IMR-90 (cell line): Measurements from ENCODE around the gene HYOU1. TPM values are rescaled to one million over a fixed set of nuclear protein-coding genes. Genes with fewer than 3 reads are reported as not detected.

ENCODE experiments used
- ATAC-seq: fragments of 200-7000 bp; cut with Tn5 transposase; 2 replicates; pipeline ENCODE4 v1.9.1; 2020; ENCODE audit warnings: low read depth, mild to moderate bottlenecking, moderate library complexity
- BruUV-seq: library from RNA; stranded (reverse); fragments of 400-500 nt; replicated peaks from 2 replicates; lab custom pipeline; 2021; lab: Mats Ljungman, UMichigan
- CTCF ChIA-PET: fragments of 300-600 bp; formaldehyde crosslinking; extraction: SDS; loops from one replicate; lab custom pipeline; 2021; ENCODE audit warnings: antibody characterized with exemption; lab: Yijun Ruan, JAX
- POLR2A ChIA-PET: fragments of 300-600 bp; sonication (Branson Sonifier 250); formaldehyde crosslinking; loops from one replicate; lab custom pipeline; 2022; ENCODE audit warnings: antibody characterized with exemption; ENCODE audit not compliant: unreplicated experiment; lab: Charles Lee
- DNase-seq: peaks from one replicate; pipeline ENCODE4 v3.0.0; 2013
- H2AFZ ChIP-seq: replicated peaks from 2 replicates; pipeline ENCODE3; 2013; ENCODE audit warnings: low read length, mild to moderate bottlenecking; ENCODE audit not compliant: poor library complexity
- H2AK5ac ChIP-seq: 2 replicates; pipeline ENCODE4 v1.6.1; 2013; ENCODE audit warnings: low read depth, low read length, inconsistent platforms
- H2AK9ac ChIP-seq: replicated peaks from 2 replicates; pipeline ENCODE3; 2013; ENCODE audit warnings: mild to moderate bottlenecking, low read depth, low read length, moderate library complexity; ENCODE audit not compliant: poor library complexity
- H2BK120ac ChIP-seq: 2 replicates; pipeline ENCODE4 v1.6.1; 2013; ENCODE audit warnings: low read depth, low read length, inconsistent platforms
- H2BK15ac ChIP-seq: 3 replicates; pipeline ENCODE4 v1.6.1; 2013; ENCODE audit warnings: low read depth, low read length, inconsistent platforms
- H2BK20ac ChIP-seq: 2 replicates; pipeline ENCODE4 v1.6.1; 2013; ENCODE audit warnings: low read depth, mild to moderate bottlenecking, inconsistent platforms, low read length, moderate library complexity
- H2BK5ac ChIP-seq: 2 replicates; pipeline ENCODE4 v1.6.1; 2013; ENCODE audit warnings: mild to moderate bottlenecking, low read depth, low read length, inconsistent platforms; ENCODE audit not compliant: poor library complexity, severe bottlenecking
- H3K14ac ChIP-seq: replicated peaks from 2 replicates; pipeline ENCODE4 v1.6.1; 2013; ENCODE audit warnings: low read depth, low read length, inconsistent platforms
- H3K18ac ChIP-seq: 2 replicates; pipeline ENCODE4 v1.6.1; 2013; ENCODE audit warnings: low read depth, low read length, control low read depth
- H3K23ac ChIP-seq: 2 replicates; pipeline ENCODE4 v1.6.1; 2013; ENCODE audit warnings: low read depth, low read length, inconsistent platforms
- H3K27ac ChIP-seq: 2 replicates; pipeline ENCODE4 v1.5.1; 2013; ENCODE audit warnings: mild to moderate bottlenecking, control low read depth, low read length; ENCODE audit not compliant: insufficient read depth
- H3K27me3 ChIP-seq: 2 replicates; pipeline ENCODE4 v1.6.1; 2013; ENCODE audit warnings: low read length; ENCODE audit not compliant: control insufficient read depth, insufficient read depth
- H3K36me3 ChIP-seq: 2 replicates; pipeline ENCODE4 v1.6.1; 2013; ENCODE audit warnings: low read length, mixed read lengths; ENCODE audit not compliant: control insufficient read depth, insufficient read depth
- H3K4ac ChIP-seq: 2 replicates; pipeline ENCODE4 v1.6.1; 2013; ENCODE audit warnings: low read depth, low read length, inconsistent platforms
- H3K4me1 ChIP-seq: 2 replicates; pipeline ENCODE4 v1.6.1; 2013; ENCODE audit warnings: low read length, mixed read lengths; ENCODE audit not compliant: control insufficient read depth, insufficient read depth
- H3K4me2 ChIP-seq: 2 replicates; pipeline ENCODE4 v1.6.1; 2013; ENCODE audit warnings: low read depth, mild to moderate bottlenecking, control low read depth, low read length, moderate library complexity
- H3K4me3 ChIP-seq: 2 replicates; pipeline ENCODE4 v1.5.1; 2013; ENCODE audit warnings: low read depth, mild to moderate bottlenecking, control low read depth, low read length, moderate library complexity; ENCODE audit not compliant: insufficient read depth
- H3K56ac ChIP-seq: 2 replicates; pipeline ENCODE4 v1.6.1; 2013; ENCODE audit warnings: low read length, inconsistent platforms; ENCODE audit not compliant: insufficient read depth; ENCODE audit errors: extremely low read depth
- H3K79me1 ChIP-seq, 2 experiments: 2 replicates each; pipeline ENCODE4 v1.6.1; 2013; ENCODE audit warnings: low read length in 2 of 2, inconsistent platforms in 1 of 2, low read depth in 1 of 2
- H3K9ac ChIP-seq: 2 replicates; pipeline ENCODE4 v1.6.1; 2013; ENCODE audit warnings: low read depth, low read length, control low read depth
- H3K9me1 ChIP-seq: 2 replicates; pipeline ENCODE4 v1.6.1; 2013; ENCODE audit warnings: low read length, inconsistent platforms; ENCODE audit not compliant: insufficient read depth
- H3K9me3 ChIP-seq: 2 replicates; pipeline ENCODE4 v1.6.1; 2013; ENCODE audit warnings: low read length; ENCODE audit not compliant: control insufficient read depth, insufficient read depth
- H4K20me1 ChIP-seq: 2 replicates; pipeline ENCODE4 v1.6.1; 2013; ENCODE audit warnings: low read length, inconsistent platforms; ENCODE audit not compliant: insufficient read depth
- H4K5ac ChIP-seq: 2 replicates; pipeline ENCODE4 v1.6.1; 2013; ENCODE audit warnings: mild to moderate bottlenecking, low read depth, low read length, control low read depth
- H4K8ac ChIP-seq, 2 experiments: 2 replicates each; pipeline ENCODE4 v1.6.1; 2013; ENCODE audit warnings: low read depth in 2 of 2, low read length in 2 of 2, control low read depth in 1 of 2, inconsistent platforms in 1 of 2
- H4K91ac ChIP-seq: 2 replicates; pipeline ENCODE4 v1.6.1; 2013; ENCODE audit warnings: low read depth, low read length, inconsistent platforms; ENCODE audit not compliant: insufficient read depth
- CEBPB ChIP-seq: IDR thresholded peaks from 2 replicates; pipeline ENCODE4 v1.6.1; 2012; ENCODE audit warnings: low read depth, low read length, improper control_type of control experiment
- ELK1 ChIP-seq: fragments of 150-350 bp; IDR thresholded peaks from 2 replicates; pipeline ENCODE4 v1.6.1; 2016; ENCODE audit warnings: low read depth, mild to moderate bottlenecking, low read length, moderate library complexity, borderline replicate concordance
- FOS ChIP-seq: fragments of 150-350 bp; IDR thresholded peaks from 2 replicates; pipeline ENCODE4 v1.6.1; 2016; ENCODE audit warnings: low read depth, low read length
- MAZ ChIP-seq: IDR thresholded peaks from 2 replicates; pipeline ENCODE4 v1.6.1; 2012; ENCODE audit warnings: low read depth, mild to moderate bottlenecking, low read length, improper control_type of control experiment, moderate library complexity, borderline replicate concordance
- MXI1 ChIP-seq: IDR thresholded peaks from 2 replicates; pipeline ENCODE4 v1.6.1; 2012; ENCODE audit warnings: low read depth, mild to moderate bottlenecking, low read length, moderate library complexity, borderline replicate concordance
- WGBS, 2 experiments: methylation state at CpG; one replicate each; pipeline versions ENCODE4 v1.1.5 to v1.1.7; 2013; ENCODE audit warnings: missing lambda C conversion rate in 2 of 2; ENCODE audit not compliant: insufficient read length in 1 of 2; ENCODE audit errors: extremely low coverage in 2 of 2; 5-methylcytosine and 5-hydroxymethylcytosine counted together
- dilution Hi-C: fragments of 300-500 bp; cut with HindIII; formaldehyde crosslinking; loops from one replicate; pipeline ENCODE4 v1.14.3; 2018; ENCODE audit warnings: low sequenced_read_pairs; ENCODE audit not compliant: unreplicated experiment
- in situ Hi-C: fragments of 300-500 bp; cut with MboI; formaldehyde crosslinking; loops from 3 replicates; pipeline ENCODE4 v1.14.3; 2019; ENCODE audit warnings: low sequenced_read_pairs, inconsistent platforms, mixed read lengths
- intact Hi-C: fragments of 100-400 bp; cut with micrococcal nuclease; formaldehyde crosslinking; loops from 2 replicates; pipeline ENCODE4 v1.10.0; 2022
- polyA plus RNA-seq, 3 experiments: library from polyadenylated mRNA; depleted of rRNA; stranded (reverse); fragments of >200 nt; gene quantifications; 2 replicates each; pipeline ENCODE4 v1.2.3, GENCODE V29; 2012; ENCODE audit warnings: low replicate concordance in 1 of 3
- total RNA-seq: library from RNA; depleted of rRNA; stranded (reverse); fragments of >200 nt; gene quantifications from 2 replicates; pipeline ENCODE4 v1.2.3, GENCODE V29; 2012
- TF ChIP-seq, protein P1 (sequence below): conservative IDR thresholded peaks from 2 replicates; pipeline ENCODE4 v1.5.1; 2012; ENCODE audit warnings: mild to moderate bottlenecking, low read depth, low read length, improper control_type of control experiment

HYOU1 gene
- total and polyA plus RNA-seq, 2 of the 4 experiments (the other 2 are of a cell fraction): 117 to 181 TPM

DNA sequence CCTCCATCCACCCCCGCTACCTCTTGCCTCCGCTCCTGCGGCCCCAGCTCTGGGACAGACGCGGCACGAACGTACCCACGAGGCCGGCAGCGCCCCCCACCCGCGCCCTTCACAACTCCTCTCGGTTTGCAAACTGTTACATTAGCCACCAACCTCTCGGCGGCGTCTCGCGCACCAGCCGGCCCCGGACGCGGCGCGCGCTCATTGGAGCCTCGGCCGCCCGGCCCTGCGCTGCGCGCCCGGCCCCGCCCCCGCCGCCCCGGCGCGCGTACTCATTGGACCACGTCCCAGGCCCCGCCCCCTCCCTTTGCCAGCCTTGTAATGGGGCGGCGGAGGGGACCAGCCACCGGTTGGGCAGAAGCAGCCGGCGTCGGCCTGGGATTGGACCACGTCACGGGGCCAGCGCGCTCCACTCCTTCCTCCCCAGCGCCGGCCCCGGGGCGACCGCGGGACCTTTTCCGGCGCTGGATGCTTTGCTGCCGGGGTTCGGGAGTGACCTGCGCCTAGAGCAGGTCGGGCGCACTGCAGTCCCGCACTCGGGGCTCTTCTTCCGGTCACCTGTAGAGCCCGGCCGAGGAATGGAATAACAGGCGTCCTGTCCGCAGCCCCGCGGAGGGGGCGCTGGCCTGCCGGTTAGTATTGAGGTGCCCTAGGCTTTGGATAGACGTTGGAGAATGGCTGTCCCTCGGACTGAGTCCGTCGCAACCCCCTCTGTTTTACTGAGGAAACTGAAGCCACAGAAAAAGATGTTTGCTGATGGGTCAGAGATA is at the start of gene HYOU1 (continued):
- TF ChIP-seq ELK1 (no peak), MXI1 (peak; percentile 91), MAZ (peak; percentile 74; the same call in 1 of the 2 replicates), FOS (no peak)

DNA sequence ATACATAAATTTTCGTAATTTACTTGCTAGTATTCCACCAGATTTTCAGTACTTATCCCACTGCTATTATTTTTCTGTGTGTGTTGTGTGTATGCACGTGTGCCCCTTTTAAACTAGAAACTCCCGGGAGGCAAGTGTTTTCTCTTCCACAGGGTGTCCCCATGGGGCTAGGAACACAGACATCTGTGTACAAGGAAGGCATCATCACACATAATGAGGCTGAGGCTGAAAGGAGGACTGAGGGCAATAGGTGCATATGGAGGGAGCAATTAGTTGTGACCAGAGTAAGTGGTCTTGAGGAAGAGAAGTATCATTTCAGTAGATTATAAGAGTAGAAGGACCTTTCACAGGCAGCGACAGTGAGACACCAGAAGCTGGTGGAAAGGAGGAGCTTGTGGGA is 46.8 kb upstream of the HYOU1 start:
- H2AK9ac ChIP-seq: peak overlapping the region; percentile 31
- H2AFZ ChIP-seq: no peak overlapping the region
- H3K4me1 ChIP-seq: peaks cover 14% of the 10 kb centered on the region
- no peak overlapping the region for H4K5ac ChIP-seq
- H4K20me1 ChIP-seq: peaks cover 4% of the 10 kb centered on the region; the same call in 1 of the 2 replicates
- H3K9me3 ChIP-seq: no peaks in the 10 kb centered on the region
- no peak overlapping the region for H4K8ac ChIP-seq
- no peak for TF ChIP-seq CEBPB
- TF ChIP-seq, protein P1, sequence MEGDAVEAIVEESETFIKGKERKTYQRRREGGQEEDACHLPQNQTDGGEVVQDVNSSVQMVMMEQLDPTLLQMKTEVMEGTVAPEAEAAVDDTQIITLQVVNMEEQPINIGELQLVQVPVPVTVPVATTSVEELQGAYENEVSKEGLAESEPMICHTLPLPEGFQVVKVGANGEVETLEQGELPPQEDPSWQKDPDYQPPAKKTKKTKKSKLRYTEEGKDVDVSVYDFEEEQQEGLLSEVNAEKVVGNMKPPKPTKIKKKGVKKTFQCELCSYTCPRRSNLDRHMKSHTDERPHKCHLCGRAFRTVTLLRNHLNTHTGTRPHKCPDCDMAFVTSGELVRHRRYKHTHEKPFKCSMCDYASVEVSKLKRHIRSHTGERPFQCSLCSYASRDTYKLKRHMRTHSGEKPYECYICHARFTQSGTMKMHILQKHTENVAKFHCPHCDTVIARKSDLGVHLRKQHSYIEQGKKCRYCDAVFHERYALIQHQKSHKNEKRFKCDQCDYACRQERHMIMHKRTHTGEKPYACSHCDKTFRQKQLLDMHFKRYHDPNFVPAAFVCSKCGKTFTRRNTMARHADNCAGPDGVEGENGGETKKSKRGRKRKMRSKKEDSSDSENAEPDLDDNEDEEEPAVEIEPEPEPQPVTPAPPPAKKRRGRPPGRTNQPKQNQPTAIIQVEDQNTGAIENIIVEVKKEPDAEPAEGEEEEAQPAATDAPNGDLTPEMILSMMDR: no peak
- dilution Hi-C loops: no loop called here
- no peak overlapping the region for H2BK15ac ChIP-seq
- H3K27me3 ChIP-seq: no peaks in the 10 kb centered on the region
- H3K36me3 ChIP-seq: no peaks in the 10 kb centered on the region
- no peak overlapping the region for H2AK5ac ChIP-seq
- H2BK5ac ChIP-seq: no peak overlapping the region
- no peak overlapping the region for H3K23ac ChIP-seq
- no peak overlapping the region for H3K4me3 ChIP-seq
- no peak overlapping the region for H3K4ac ChIP-seq
- intact Hi-C loops: loop anchor here (2.0 to 10.0 kb wide), 2 partner anchors 93 to 371 kb away; no protein-coding TSS in a partner anchor
- H3K4me2 ChIP-seq: no peak overlapping the region
- H4K91ac ChIP-seq: no peak overlapping the region
- no peak overlapping the region for H3K27ac ChIP-seq
- H3K9me1 ChIP-seq: peaks cover 24% of the 10 kb centered on the region
- CTCF ChIA-PET: no interaction called here
- H3K18ac ChIP-seq: no peak overlapping the region
- no peak overlapping the region for H3K56ac ChIP-seq
- POLR2A ChIA-PET: no interaction called here
- peaks cover 33 to 61% of the 10 kb centered on the region in 2 experiments for H3K79me1 ChIP-seq
- H2BK120ac ChIP-seq: no peak overlapping the region
- no peak overlapping the region for H3K14ac ChIP-seq
- no peak for ATAC-seq
- DNase-seq: no peak
- BruUV-seq: no TSS peak
- in situ Hi-C loops: loop anchor here (5.0 kb wide), 1 partner anchor 94 kb away; no protein-coding TSS in a partner anchor
- H2BK20ac ChIP-seq: no peak overlapping the region
- 100% methylated on average over 1 of the region's 4 CpGs; no CpG with 5 or more reads in 1 of the 2 experiments for WGBS, 2 experiments
- no peak overlapping the region for H3K9ac ChIP-seq
